Stimulated activated CD8-positive, alpha-beta memory T cell treated with anti-CD3 and anti-CD28 coated beads, Interleukin-7, amount 100 ng/mL, for 4 hours (primary cell): ENCODE data around the gene P2RX7.
"Not testable (repeated sequence)": the region's sequence is repeated elsewhere in the genome, so short reads cannot be mapped to it uniquely, and the experiment has no call there.

Experiments used
- DNase-seq, 2 donors: peaks; one replicate each; pipeline ENCODE4 v3.0.0-alpha.2; 2020; ENCODE audit warnings: low read depth in 2 of 2

P2RX7 gene

GRCh38 chr12:121170611-121171260 is 38.1 kb downstream of the P2RX7 start:
- DNase-seq, result no peak

GRCh38 chr12:121172145-121172544 is 39.5 kb downstream of the P2RX7 start:
- DNase-seq, result no peak

- DNase-seq, result no peak
Measured at GRCh38 chr12:121175383-121176119, 42.9 kb downstream of the P2RX7 start.

- DNase-seq, result no peak
Measured at GRCh38 chr12:121176826-121177529, 44.3 kb downstream of the P2RX7 start.

- DNase-seq, result no peak
Measured at GRCh38 chr12:121181181-121181580, 48.5 kb downstream of the P2RX7 start.

GRCh38 chr12:121182222-121182893 is 49.7 kb downstream of the P2RX7 start:
- no peak for DNase-seq

- DNase-seq, result no peak
Measured at GRCh38 chr12:121184425-121184824, 51.7 kb downstream of the P2RX7 start.

- no peak for DNase-seq
Measured at GRCh38 chr12:121184984-121185889, 52.6 kb downstream of the P2RX7 start.

GRCh38 chr12:121186826-121187225 is 54.1 kb downstream of the P2RX7 start:
- DNase-seq, result no peak

- no peak for DNase-seq
Measured at GRCh38 chr12:121187501-121187900, 54.8 kb downstream of the P2RX7 start.

- no peak for DNase-seq
Measured at GRCh38 chr12:121188227-121188626, 55.6 kb downstream of the P2RX7 start.

GRCh38 chr12:121189131-121189530 is 56.5 kb downstream of the P2RX7 start:
- DNase-seq, result no peak

GRCh38 chr12:121189619-121190155 is 57.0 kb downstream of the P2RX7 start:
- DNase-seq, result no peak

- DNase-seq, result no peak
Measured at GRCh38 chr12:121190523-121191031, 57.9 kb downstream of the P2RX7 start.

GRCh38 chr12:121191151-121191550 is 58.5 kb downstream of the P2RX7 start:
- DNase-seq, result no peak

GRCh38 chr12:121196902-121197301 is 64.2 kb downstream of the P2RX7 start:
- no peak for DNase-seq

GRCh38 chr12:121198949-121199348 is 66.3 kb downstream of the P2RX7 start:
- no peak for DNase-seq

- DNase-seq, result not testable (repeated sequence)
Measured at GRCh38 chr12:121201140-121201539, 68.5 kb downstream of the P2RX7 start.

- no peak for DNase-seq
Measured at GRCh38 chr12:121202407-121203355, 70.0 kb downstream of the P2RX7 start.

- no peak for DNase-seq
Measured at GRCh38 chr12:121203482-121203881, 70.8 kb downstream of the P2RX7 start.
